HG03039 (cell line): ENCODE data around the gene RIPPLY3.
"Not testable (repeated sequence)": the region's sequence is repeated elsewhere in the genome, so short reads cannot be mapped to it uniquely, and the experiment has no call there.

Source experiments
- ATAC-seq: cut with Tn5 transposase; IDR thresholded peaks from one replicate; pipeline ENCODE4 v1.9.1; 2021; ENCODE audit warnings: mild to moderate bottlenecking, moderate library complexity; ENCODE audit not compliant: unreplicated experiment

The RIPPLY3 gene

DNA sequence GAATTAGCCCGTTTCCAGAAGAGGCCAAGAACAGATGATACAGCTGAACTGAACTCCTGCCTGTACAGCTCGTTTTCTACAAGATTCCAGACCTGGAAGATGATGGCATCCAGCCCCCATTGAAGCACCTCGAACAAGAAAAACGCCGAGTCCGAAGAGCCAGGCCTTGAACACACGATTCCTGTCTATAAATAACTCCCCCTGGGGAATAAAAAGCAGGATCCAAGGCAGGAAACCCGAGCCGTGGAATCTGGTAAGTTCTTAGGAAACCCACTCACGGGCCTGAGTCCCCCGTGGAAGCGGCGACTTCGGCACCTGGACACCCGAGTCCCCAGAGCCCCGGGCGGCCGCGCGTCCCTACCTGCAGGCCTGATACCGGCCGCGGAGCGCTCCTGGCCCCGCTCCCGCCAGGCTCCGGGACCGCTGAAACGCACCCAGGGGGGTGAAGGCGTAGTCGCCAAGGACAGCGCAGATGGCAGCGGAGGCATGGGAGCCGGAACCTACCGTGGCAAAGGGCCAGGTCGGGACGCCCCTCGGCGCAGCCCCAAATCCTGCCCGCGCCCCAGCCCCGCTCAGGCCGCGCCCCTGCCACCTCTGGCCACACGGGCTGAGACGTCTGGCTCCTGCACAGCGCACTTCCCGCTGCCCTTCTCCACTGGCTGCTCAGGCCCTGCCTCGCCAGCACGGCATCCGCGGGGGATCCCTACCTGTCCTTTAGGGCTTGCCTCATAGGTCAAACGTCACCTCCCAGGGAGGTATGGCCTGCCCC lies 26.0 kb upstream of the RIPPLY3 start:
- no peak for ATAC-seq

DNA sequence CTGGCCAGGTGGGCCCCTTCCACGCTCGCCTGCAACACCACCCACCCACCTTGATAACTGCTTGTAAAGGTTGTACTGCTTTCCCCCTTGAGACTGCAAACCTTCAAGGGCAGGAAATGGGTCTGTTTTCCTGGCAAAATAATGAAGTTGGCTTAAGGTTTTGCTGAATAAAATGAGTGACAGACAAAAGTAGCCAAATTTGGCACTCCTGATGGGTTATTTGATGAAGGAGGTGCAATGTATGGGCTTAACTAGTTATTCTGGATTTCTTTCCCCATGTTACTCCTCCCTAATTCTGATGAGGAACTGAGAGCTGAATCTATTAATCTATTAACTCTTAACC lies 25.5 kb upstream of the RIPPLY3 start:
- ATAC-seq: no peak

DNA sequence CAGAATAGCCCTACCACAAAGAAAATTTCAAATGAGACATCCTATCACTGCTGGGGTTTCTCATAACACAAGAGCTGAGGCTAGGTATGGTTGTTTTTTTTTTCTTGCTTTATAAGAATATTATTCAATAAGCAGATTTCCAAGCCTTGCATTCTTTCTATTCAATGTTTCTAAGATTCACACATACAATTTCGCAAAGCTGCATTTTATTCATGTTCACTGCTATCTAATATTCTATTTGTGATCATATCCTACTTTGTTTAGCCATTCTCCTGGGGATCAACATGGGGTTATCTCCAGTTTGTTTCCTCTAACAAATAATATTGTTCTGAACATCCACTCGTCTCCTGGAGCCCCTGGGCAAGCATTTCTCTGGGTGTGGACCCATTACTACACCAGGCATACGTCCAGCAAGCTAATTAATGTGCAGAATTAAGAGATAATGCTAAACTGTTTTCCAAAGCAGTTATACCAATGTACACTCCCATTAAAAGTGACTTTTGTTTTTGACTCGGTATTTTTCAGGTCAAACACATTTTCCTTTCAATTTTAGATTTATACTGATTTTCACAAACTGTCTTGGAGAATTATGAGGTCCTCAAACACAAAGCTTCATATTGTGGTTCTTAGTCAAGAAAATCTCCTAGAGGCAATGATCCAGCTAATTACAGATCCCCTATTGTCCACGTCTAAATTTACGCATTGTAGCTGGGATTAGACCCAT lies 24.4 kb upstream of the RIPPLY3 start:
- ATAC-seq: no peak

DNA sequence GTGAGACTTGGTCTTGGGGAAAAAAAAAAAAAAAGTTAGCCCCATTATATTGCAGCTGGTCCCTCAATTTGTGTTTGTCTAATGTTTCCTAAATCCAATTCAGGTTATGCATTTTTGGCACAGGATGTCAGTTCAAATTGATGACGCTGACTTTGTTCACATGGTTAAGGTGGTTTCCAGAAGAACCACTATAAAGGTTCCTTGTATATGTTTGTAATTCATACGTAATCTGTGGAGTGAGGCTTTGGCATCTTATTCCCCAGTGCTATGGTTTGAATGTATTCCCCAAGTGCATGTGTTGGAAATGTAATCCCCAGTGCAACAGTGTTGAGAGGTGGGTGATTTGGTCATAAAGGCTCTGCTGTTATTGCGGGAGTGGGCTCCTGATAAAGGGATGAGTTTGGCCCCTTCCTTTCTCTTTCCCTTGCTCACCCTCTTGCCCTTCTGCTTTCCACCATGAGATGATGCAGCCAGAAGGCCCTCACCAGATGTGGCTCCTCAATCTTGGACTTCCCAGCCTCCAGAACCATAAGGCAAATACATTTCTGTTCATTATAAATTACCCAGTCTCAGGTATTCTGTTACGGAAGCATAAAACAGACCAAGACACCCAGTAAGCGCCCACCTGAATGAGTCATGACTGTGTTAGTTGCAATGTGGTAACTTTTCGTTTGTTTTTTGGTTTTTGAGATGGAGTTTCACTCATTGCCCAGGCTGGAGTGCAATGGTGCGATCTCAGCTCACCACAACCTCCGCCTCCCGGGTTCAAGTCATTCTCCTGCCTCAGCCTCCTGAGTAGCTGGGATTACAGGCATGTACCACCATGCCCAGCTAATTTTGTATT lies 20.5 kb upstream of the RIPPLY3 start:
- ATAC-seq: no peak

DNA sequence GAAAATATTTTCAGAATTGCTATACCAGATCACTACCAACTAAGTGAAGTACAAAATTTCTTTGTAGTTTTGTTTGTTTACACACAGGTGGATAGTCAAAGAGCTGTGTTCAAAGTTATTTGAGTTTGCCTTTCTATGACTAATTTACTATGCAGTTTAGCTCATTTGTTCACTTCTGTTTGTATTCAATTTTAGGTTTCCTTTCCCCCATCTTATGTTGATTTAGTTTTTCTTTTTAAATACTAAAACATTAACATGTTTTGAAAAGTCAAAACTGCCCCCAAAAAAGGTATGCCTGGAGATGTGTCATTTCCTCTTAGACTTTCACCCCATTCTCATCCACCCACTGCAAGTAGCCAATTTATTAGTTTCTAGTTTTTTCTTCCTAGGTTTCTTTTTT lies 18.7 kb upstream of the RIPPLY3 start:
- no peak for ATAC-seq

DNA sequence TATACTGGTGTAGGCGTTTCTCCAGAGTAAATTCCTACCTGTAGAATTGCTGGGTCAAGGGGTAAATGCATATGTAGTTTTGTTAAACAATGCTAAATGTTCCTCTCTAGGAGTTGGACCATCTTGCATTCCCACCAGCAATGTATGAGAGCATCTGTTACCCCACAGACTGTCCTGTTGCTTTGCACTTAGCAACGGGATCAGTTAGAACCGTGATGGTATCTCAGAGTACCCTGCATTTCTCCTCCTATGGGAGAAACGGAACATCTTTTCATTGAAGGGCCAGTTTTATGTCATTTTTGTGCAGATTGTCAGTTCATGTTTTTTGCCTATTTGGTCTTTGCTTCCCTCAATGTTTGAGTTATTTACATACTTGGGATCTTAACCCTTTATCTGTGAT lies 18.0 kb upstream of the RIPPLY3 start:
- ATAC-seq: no peak

DNA sequence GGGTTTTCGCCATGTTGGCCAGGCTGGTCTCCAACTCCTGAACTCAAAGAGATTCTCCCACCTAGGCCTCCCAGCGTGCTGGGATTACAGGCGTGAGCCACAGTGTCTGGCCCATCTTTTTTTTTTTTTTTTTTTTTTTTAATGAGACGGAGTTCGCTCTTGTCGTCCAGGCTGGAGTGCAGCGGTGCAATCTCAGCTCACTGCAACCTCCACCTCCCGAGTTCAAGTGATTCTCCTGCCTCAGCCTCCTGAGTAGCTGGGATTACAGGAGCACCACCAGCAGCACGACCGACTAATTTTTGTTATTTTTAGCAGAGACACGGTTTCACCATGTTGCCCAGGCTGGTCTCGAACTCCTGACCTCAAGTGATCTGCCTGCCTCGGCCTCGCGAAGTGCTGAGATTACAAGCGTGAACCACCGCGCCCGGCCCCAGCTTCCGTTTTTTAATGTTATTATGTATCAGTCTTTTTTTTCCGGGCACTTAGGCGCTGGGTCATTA lies 17.3 kb upstream of the RIPPLY3 start:
- not testable (repeated sequence) for ATAC-seq

DNA sequence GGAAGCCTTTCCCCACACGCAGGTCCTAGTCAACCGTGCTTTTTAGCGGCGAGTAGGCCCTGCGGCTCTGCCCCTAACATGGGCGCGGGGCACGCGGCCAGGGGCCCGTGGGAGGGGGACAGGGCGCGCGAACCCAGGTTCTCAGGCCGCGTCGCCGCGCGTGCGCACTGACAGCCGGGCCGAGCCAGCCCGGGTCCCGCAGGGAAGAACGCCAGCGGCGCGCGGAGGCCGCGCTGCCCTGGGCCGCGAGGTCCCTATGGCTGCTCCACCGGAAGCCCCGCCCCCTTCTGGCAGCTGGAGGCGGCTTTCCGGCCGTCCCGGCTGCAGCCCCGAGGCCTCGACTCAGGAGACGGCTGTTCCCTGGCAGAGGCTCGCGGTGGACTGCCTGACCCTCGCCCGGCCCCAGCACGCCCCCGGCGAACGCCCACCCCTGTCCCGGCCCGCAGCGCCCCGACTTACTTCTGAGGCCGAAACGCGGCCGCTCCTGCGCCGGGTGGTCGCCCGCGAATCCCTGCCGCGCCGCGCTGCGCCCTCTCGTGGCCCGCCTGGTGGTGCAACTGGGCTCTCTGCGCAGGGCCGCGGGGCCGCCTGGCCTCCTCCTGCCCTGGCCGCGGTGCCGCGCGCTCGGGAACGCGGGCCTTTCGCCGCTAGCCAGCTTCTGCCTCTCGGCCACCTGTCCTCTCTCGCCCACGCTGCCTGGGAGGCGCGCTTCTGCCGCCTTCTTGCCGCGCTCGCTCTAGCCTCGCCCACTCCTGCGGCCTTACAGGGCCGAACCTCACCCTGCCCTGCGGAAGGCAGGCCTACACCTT lies 16.6 kb upstream of the RIPPLY3 start:
- ATAC-seq: peak; percentile 81

DNA sequence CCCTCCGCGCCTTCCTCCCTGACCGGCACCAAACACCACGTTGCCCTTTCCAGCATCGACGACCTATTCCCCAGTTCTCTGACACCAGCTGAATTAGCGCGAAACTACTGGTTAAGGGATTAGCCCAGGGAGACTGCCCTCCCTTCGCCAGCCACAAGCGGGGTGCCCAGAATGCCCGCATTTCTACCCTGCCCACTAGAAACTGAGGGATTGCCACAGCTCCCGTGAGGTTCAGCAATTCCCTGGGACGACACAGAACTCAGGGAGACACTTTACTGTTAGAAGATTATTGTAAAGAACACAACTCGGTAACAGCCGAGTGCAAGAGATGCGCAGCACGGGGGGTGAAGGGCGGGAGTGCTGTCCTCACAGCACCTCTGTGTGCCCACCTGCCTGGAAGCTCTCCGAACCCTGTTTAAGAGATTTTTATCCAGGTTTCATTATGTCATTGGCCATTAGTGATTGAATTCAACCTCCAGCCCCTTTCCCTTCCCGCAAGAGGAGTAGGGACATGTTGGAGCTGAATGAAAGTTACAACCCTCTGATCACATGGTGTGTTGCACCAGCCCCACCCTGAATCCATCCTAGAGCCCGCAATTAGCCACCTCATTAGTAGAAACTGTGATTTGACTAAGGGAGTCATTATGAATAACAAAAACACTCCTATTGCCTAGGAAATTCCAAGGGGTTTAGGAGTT lies 15.8 kb upstream of the RIPPLY3 start:
- ATAC-seq: no peak

DNA sequence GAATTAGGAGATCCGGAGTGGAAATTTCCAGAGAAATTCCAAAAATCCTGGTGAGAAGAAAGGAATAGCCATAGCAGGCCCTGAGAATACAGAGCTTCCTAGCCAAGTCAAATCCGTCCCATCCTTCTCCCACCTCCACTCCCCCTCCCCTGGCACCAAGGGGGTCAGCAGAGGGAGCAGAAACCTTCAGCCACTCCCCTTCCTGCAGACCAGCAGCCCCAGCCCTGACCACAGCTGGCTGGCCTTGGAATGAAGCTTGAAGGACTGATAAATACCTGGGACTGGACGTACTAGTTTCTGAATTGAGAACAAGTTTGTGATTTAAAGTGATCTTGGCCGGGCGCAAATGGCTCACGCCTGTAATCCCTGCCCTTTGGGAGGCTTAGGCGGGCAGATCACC lies 13.8 kb upstream of the RIPPLY3 start:
- ATAC-seq: no peak

DNA sequence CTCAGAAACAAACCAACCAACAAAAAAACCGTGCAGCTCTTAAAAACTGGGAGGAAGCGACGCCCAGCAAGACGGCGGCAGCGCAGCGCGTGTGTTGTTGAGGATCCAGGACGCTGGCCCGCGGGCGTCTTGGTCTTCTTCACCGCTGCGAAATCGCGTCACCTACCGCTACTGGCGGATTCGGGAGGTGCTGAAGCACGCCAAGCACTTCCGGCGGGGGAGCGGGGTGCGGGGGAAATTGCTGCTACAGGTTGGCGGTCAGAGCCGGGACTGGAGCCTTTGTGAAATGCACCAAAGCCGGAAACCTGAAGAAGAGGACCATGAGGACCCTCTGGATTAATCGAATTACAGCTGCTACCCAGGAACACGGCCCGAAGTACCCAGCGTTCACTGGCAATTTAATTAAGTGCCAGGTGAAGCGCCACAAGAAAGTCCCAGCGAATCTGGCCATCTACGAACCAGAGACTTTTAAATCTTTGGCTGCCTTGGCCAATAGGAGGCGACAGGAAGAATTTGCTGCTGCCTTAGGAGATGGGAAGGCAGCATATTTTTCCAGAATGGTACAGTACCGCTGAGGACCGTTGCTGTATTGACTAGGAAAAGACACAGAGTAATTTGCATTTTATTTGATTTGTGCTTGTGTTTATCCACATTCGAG lies 11.9 kb upstream of the RIPPLY3 start:
- ATAC-seq: no peak

DNA sequence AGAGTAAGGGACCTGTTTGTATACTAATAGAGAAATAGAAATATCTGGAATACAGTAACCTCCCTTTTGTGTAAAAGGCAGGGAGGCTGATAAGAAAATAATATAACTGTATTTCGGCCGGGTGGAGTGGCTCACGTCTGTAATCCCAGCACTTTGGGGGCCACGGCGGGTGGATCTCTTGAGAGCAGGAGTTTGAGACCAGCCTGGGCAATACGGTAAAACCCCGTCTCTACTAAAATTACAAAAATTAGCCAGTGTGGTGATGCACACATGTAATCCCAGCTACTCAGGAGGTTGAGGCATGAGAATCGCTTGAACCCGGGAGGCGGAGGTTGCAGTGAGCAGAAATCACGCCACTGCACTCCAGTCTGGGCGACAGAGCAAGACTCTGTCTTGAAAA lies 11.2 kb upstream of the RIPPLY3 start:
- not testable (repeated sequence) for ATAC-seq

DNA sequence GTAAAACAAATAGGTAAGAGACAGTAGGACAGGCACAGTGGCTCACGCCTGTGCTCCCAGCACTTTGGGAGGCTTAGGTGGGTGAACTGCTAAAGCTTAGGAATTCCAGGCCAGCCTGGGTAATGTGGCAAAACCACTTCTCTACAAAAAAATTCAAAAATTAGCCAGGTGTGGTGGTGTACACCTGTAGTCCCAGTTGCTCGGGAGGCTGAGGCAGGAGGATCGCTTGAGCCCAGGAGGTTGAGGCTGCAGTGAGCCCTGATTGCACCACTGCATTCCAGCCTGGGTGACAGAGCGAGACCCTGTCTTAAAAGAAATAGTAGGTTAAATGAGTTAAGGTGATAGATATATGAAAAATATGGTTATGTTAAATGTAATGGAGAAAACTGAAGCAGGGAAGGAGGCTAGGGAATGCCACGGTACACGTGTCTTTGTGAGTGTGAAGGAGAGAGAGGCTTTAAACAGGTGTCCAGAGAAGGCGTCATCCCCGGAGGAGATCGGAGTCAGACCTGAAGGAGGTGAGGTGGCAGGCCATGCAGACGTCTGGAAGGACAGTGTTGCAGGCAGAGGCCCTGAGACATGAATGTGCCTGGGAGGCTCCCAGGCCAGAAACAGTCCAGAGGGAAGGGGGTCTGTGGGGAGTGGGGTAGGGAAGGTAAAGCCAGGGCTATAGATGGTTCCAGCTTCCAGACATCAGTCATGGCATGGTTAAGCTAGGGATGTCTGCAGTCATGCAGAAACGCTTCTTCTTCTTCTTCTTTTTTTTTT lies 7.2 kb upstream of the RIPPLY3 start:
- no peak for ATAC-seq

DNA sequence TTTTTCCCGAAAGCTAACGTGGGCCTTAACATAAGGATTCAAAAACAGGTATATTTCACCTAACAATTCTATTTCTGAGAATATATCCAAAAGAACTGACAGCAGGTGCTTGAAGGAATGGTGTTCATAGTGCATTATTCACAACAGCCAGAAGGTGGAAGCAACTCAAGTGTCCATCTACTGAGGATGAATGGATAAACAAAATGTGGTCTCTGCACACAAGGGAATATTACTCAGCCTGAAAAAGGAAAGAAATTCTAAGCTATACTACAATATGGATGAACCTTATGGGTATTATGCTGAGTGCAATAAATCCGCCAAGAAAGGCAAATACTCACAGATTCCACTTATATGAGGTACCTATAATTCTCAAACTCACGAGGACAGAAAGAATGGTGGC lies 6.1 kb upstream of the RIPPLY3 start:
- ATAC-seq: no peak

DNA sequence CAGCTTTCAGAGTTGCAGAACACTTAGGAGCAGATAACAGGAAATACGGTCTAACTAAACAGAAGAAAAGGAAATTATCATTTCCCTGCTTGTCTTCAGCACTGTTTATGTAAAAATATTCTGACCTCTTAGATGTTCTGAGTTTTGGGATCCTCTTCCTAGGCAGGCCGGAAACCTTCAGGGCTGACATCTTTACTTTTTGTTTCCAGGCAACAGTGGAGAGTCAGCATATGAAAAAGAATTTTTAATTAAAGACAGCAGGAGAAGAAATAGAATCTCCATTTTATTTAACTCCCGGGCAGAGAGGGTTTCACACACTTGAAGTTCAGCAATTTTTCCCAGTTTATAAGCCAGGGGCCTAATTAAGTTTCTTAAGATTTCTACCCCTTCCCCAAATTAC lies 5.1 kb upstream of the RIPPLY3 start:
- ATAC-seq: no peak

DNA sequence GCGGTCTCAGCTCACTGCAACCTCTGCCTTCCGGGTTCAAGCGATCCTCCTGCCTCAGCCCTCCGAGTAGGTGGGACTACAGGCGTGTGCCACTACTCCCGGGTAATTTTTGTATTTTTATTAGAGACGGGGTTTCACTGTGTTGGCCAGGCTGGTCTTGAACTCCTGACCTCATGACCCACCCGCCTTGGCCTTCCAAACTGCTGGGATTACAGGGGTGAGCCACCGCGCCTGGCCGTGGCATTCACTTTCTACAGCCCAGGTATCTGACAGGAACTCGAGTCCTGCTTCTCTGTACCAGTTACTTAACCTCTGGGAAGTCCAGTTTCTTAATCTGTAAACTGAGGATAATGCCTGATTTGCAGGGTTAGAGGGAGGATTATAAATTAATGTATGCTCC lies 3.7 kb upstream of the RIPPLY3 start:
- ATAC-seq: not testable (repeated sequence)

DNA sequence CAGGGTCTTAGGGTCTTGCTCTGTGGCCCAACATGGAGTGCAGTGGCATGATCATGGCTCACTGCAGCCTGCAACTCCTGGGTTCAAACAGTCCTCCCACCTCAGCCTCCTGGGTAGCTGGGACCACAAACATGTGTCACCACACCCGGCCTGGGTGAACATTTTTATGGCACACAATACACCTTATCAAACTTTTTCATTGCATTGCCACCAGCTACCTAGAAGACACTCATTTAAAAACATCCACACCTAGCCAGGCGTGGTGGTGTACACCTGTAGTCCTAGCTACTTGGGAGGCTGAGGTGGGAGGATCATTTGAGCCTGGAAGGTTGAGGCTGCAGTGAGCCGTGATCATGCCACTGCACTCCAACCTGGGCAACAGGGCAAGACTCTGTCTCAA lies 2.6 kb upstream of the RIPPLY3 start:
- ATAC-seq: not testable (repeated sequence)

DNA sequence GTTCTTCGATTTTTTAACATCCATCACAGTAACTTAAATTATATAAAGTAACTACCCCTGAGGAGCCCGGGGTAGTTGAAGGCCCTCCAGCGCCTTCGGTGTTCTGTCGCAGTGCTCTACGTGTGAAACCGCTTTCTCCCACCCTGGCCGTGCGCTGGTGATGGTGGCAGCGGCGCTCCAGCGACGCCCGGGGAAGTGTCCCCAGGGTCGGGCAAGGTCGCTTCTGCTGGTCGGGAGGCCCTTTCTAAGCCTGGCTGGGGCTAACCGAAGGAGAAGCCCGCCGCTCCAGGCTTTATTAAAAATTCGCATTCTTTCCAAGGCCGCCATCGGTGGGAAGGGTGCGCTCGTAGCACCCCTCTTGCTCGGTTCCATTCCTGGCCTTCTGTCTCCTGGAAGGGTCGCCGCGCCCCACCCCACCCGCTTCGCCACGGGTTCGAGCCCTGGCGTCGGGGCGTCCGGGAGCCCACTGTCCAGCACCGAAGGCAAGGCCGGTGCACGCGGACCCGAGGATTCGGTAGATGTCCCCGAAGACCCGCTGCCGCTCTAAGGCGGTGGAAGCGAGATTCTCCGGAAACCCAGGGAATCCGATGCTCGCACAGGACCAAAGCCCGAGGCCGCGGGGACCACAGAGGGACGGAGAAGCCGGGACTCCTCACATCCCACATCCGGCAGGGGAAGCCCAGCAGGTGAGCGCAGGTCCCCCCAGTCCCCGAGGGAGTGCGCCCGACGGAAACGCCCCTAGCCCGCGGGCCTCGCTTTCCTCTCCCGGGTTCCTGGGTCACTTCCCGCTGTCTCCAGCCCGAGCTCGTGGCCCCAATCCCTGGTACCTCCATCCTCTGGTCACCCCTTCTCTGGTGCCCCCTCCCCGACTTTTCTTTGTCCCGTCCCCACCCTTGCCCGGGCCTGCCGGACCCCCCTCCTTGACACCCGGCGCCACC lies 685 bp upstream of the RIPPLY3 start:
- no peak for ATAC-seq
